ENCODE results near the gene IVD.

The IVD gene

GRCh38 chr15:40379374-40379773, 26.2 kb upstream of the IVD start:
- DNase-seq = no peak

GRCh38 chr15:40379853-40380252, 25.7 kb upstream of the IVD start:
- no peak for DNase-seq

GRCh38 chr15:40380636-40381035, 25.0 kb upstream of the IVD start:
- no peak for DNase-seq

GRCh38 chr15:40381818-40382529, 23.6 kb upstream of the IVD start:
- DNase-seq = no peak

GRCh38 chr15:40382580-40383456, 22.8 kb upstream of the IVD start, which contains the start of gene KNSTRN:
TSS of gene KNSTRN (plus strand) at chr15:40382721. CDS start at chr15:40382836, 115 bp downstream.
- peak; percentile 92 for DNase-seq

GRCh38 chr15:40386480-40386879, 19.1 kb upstream of the IVD start:
- DNase-seq = no peak

GRCh38 chr15:40388941-40389823, 16.4 kb upstream of the IVD start:
- peak; percentile 21 for DNase-seq

GRCh38 chr15:40389824-40390595, 15.6 kb upstream of the IVD start:
- DNase-seq = no peak

- no peak for DNase-seq
Observed at GRCh38 chr15:40392986-40393948, 12.3 kb upstream of the IVD start.

- DNase-seq = no peak
Observed at GRCh38 chr15:40397688-40398412, 7.7 kb upstream of the IVD start.

- DNase-seq = peak; percentile 55
Observed at GRCh38 chr15:40398413-40398873, 7.2 kb upstream of the IVD start.

- DNase-seq = no peak
Observed at GRCh38 chr15:40399370-40399769, 6.2 kb upstream of the IVD start.

- DNase-seq = no peak
Observed at GRCh38 chr15:40407330-40407990, 1.9 kb downstream of the IVD start.

GRCh38 chr15:40409366-40409765, 3.8 kb downstream of the IVD start:
- DNase-seq = no peak

- DNase-seq = no peak
Observed at GRCh38 chr15:40410476-40410875, 4.9 kb downstream of the IVD start.

- no peak for DNase-seq
Observed at GRCh38 chr15:40412095-40412759, 6.6 kb downstream of the IVD start.

GRCh38 chr15:40413036-40413435, 7.4 kb downstream of the IVD start:
- no peak for DNase-seq

- no peak for DNase-seq
Observed at GRCh38 chr15:40414816-40415215, 9.2 kb downstream of the IVD start.

GRCh38 chr15:40415226-40415625, 9.6 kb downstream of the IVD start:
- no peak for DNase-seq
